ENCODE measurements around the gene PRKD3.

DNA sequence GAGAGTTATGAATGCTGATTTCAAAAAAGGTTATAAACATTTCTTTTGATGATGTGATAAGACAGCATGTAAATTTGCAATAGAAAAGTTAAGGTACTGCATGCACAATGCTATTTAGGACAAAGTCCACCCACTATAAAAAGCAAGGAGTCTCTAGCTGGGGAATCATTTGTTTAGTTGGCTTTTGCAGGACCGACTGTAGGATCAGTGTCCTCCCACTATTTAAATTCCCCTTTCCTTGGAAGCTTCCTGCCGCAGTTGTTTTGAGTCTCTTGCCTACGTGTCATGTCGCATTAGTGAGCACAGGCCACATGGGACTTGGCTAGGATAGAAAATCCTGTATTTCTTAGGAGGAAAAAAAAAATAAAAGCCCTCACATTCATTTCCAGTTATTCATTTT is 32.9 kb upstream of the PRKD3 start:
- TF ChIP-seq, protein P1, sequence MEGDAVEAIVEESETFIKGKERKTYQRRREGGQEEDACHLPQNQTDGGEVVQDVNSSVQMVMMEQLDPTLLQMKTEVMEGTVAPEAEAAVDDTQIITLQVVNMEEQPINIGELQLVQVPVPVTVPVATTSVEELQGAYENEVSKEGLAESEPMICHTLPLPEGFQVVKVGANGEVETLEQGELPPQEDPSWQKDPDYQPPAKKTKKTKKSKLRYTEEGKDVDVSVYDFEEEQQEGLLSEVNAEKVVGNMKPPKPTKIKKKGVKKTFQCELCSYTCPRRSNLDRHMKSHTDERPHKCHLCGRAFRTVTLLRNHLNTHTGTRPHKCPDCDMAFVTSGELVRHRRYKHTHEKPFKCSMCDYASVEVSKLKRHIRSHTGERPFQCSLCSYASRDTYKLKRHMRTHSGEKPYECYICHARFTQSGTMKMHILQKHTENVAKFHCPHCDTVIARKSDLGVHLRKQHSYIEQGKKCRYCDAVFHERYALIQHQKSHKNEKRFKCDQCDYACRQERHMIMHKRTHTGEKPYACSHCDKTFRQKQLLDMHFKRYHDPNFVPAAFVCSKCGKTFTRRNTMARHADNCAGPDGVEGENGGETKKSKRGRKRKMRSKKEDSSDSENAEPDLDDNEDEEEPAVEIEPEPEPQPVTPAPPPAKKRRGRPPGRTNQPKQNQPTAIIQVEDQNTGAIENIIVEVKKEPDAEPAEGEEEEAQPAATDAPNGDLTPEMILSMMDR (IDR thresholded peaks at IDR 0.05 in 2 of 3, conservative IDR thresholded peaks at IDR 0.05 in 1 of 3; ENCODE audit: control insufficient read depth in 2 of 3, extremely low read depth in 1 of 3, insufficient read depth in 1 of 3, low read depth in 3 of 3, low read length in 3 of 3) = no peak
- TF ChIP-seq CHD4 (IDR thresholded peaks at IDR 0.05) = no peak
- TF ChIP-seq, protein P2, sequence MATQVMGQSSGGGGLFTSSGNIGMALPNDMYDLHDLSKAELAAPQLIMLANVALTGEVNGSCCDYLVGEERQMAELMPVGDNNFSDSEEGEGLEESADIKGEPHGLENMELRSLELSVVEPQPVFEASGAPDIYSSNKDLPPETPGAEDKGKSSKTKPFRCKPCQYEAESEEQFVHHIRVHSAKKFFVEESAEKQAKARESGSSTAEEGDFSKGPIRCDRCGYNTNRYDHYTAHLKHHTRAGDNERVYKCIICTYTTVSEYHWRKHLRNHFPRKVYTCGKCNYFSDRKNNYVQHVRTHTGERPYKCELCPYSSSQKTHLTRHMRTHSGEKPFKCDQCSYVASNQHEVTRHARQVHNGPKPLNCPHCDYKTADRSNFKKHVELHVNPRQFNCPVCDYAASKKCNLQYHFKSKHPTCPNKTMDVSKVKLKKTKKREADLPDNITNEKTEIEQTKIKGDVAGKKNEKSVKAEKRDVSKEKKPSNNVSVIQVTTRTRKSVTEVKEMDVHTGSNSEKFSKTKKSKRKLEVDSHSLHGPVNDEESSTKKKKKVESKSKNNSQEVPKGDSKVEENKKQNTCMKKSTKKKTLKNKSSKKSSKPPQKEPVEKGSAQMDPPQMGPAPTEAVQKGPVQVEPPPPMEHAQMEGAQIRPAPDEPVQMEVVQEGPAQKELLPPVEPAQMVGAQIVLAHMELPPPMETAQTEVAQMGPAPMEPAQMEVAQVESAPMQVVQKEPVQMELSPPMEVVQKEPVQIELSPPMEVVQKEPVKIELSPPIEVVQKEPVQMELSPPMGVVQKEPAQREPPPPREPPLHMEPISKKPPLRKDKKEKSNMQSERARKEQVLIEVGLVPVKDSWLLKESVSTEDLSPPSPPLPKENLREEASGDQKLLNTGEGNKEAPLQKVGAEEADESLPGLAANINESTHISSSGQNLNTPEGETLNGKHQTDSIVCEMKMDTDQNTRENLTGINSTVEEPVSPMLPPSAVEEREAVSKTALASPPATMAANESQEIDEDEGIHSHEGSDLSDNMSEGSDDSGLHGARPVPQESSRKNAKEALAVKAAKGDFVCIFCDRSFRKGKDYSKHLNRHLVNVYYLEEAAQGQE (IDR thresholded peaks at IDR 0.05; ENCODE audit: low read depth, low read length) = no peak
- TF ChIP-seq, protein P3, sequence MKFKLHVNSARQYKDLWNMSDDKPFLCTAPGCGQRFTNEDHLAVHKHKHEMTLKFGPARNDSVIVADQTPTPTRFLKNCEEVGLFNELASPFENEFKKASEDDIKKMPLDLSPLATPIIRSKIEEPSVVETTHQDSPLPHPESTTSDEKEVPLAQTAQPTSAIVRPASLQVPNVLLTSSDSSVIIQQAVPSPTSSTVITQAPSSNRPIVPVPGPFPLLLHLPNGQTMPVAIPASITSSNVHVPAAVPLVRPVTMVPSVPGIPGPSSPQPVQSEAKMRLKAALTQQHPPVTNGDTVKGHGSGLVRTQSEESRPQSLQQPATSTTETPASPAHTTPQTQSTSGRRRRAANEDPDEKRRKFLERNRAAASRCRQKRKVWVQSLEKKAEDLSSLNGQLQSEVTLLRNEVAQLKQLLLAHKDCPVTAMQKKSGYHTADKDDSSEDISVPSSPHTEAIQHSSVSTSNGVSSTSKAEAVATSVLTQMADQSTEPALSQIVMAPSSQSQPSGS (IDR thresholded peaks at IDR 0.05; ENCODE audit: low read length) = no peak
- no peak for TF ChIP-seq EP300 (IDR thresholded peaks at IDR 0.05; ENCODE audit: borderline replicate concordance in 1 of 2, control insufficient read depth in 1 of 2, low read depth in 2 of 2, low read length in 2 of 2)
- TF ChIP-seq ZZZ3 (IDR thresholded peaks at IDR 0.05; ENCODE audit: control insufficient read depth, insufficient read length, low read depth) = no peak
